Embryonic facial prominence (tissue), 1 donor: ENCODE data around the gene GPRIN2.
"Not testable (repeated sequence)": the region's sequence is repeated elsewhere in the genome, so short reads cannot be mapped to it uniquely, and the experiment has no call there.

ENCODE experiments used
- DNase-seq: peaks from one replicate; pipeline ENCODE4 v3.0.0-alpha.2; 2016; ENCODE audit errors: extremely low spot score

The GPRIN2 gene

GRCh38 chr10:46556515-46557318 lies at the start of gene GPRIN2:
Gene GPRIN2, minus strand, starts transcription at chr10:46556658. Its CDS starts 5,922 bp downstream, at chr10:46550736.
- no peak for DNase-seq

- DNase-seq: not testable (repeated sequence)
Observed at GRCh38 chr10:46600516-46600915, 44.1 kb upstream of the GPRIN2 start.

GRCh38 chr10:46597616-46598246 lies 41.3 kb upstream of the GPRIN2 start:
- not testable (repeated sequence) for DNase-seq

- DNase-seq: not testable (repeated sequence)
Observed at GRCh38 chr10:46596570-46596969, 40.1 kb upstream of the GPRIN2 start.

GRCh38 chr10:46594453-46595063 lies 38.1 kb upstream of the GPRIN2 start:
- not testable (repeated sequence) for DNase-seq

GRCh38 chr10:46593307-46593706 lies 36.8 kb upstream of the GPRIN2 start:
- DNase-seq: not testable (repeated sequence)

- not testable (repeated sequence) for DNase-seq
Observed at GRCh38 chr10:46591053-46591452, 34.6 kb upstream of the GPRIN2 start.

- DNase-seq: not testable (repeated sequence)
Observed at GRCh38 chr10:46589589-46589988, 33.1 kb upstream of the GPRIN2 start.

- not testable (repeated sequence) for DNase-seq
Observed at GRCh38 chr10:46588221-46588620, 31.8 kb upstream of the GPRIN2 start.

GRCh38 chr10:46587546-46587945 lies 31.1 kb upstream of the GPRIN2 start:
- DNase-seq: not testable (repeated sequence)

- DNase-seq: not testable (repeated sequence)
Observed at GRCh38 chr10:46585246-46585645, 28.8 kb upstream of the GPRIN2 start.

GRCh38 chr10:46584196-46584595 lies 27.7 kb upstream of the GPRIN2 start:
- not testable (repeated sequence) for DNase-seq

- not testable (repeated sequence) for DNase-seq
Observed at GRCh38 chr10:46582568-46582967, 26.1 kb upstream of the GPRIN2 start.

GRCh38 chr10:46581997-46582396 lies 25.5 kb upstream of the GPRIN2 start:
- DNase-seq: not testable (repeated sequence)

- not testable (repeated sequence) for DNase-seq
Observed at GRCh38 chr10:46579378-46579777, 22.9 kb upstream of the GPRIN2 start.

GRCh38 chr10:46578474-46579178 lies 22.2 kb upstream of the GPRIN2 start, which contains the start of gene SYT15:
Gene SYT15, plus strand, starts transcription at chr10:46579128. Its CDS starts 41 bp downstream, at chr10:46579169.
- DNase-seq: not testable (repeated sequence)

- not testable (repeated sequence) for DNase-seq
Observed at GRCh38 chr10:46577624-46578473, 21.4 kb upstream of the GPRIN2 start.

GRCh38 chr10:46573884-46574283 lies 17.4 kb upstream of the GPRIN2 start:
- not testable (repeated sequence) for DNase-seq

- DNase-seq: not testable (repeated sequence)
Observed at GRCh38 chr10:46573314-46573713, 16.9 kb upstream of the GPRIN2 start.

GRCh38 chr10:46572765-46573164 lies 16.3 kb upstream of the GPRIN2 start:
- not testable (repeated sequence) for DNase-seq

- not testable (repeated sequence) for DNase-seq
Observed at GRCh38 chr10:46570655-46571054, 14.2 kb upstream of the GPRIN2 start.
